ENCODE measurements around the gene TMEM53.

The TMEM53 gene

GRCh38 chr1:44679468-44679867, 5.2 kb upstream of the TMEM53 start:
- H3K27ac ChIP-seq, result no peak overlapping the region
- no peak overlapping the region for H3K4me3 ChIP-seq (ENCODE audit: low read depth, low read length)
- no peak for DNase-seq
- no peaks in the 10 kb centered on the region for H3K27me3 ChIP-seq (ENCODE audit: insufficient read depth, low read depth, severe bottlenecking)
- no peaks in the 10 kb centered on the region for H3K36me3 ChIP-seq
- no peaks in the 10 kb centered on the region for H3K9me3 ChIP-seq (ENCODE audit: severe bottlenecking)
- TF ChIP-seq CTCF (IDR thresholded peaks at IDR 0.05; ENCODE audit: low read depth, low read length), result no peak

GRCh38 chr1:44678626-44679025, 4.3 kb upstream of the TMEM53 start:
- TF ChIP-seq CTCF (IDR thresholded peaks at IDR 0.05; ENCODE audit: low read depth, low read length), result no peak
- H3K27me3 ChIP-seq (ENCODE audit: insufficient read depth, low read depth, severe bottlenecking), result no peaks in the 10 kb centered on the region
- H3K27ac ChIP-seq, result no peak overlapping the region
- no peaks in the 10 kb centered on the region for H3K9me3 ChIP-seq (ENCODE audit: severe bottlenecking)
- H3K4me3 ChIP-seq (ENCODE audit: low read depth, low read length), result no peak overlapping the region
- no peak for DNase-seq
- no peaks in the 10 kb centered on the region for H3K36me3 ChIP-seq

- Histone ChIP-seq H3K4me3 (ENCODE audit: low read depth, low read length) (no peak overlapping the region), H3K9me3 (ENCODE audit: severe bottlenecking) (no peaks in the 10 kb centered on the region), H3K27ac (no peak overlapping the region), H3K27me3 (ENCODE audit: insufficient read depth, low read depth, severe bottlenecking) (no peaks in the 10 kb centered on the region), H3K36me3 (no peaks in the 10 kb centered on the region)
- TF ChIP-seq CTCF (IDR thresholded peaks at IDR 0.05; ENCODE audit: low read depth, low read length), result no peak
- DNase-seq, result no peak
Measured at GRCh38 chr1:44678120-44678519, 3.8 kb upstream of the TMEM53 start.

GRCh38 chr1:44677201-44677766, 3.0 kb upstream of the TMEM53 start:
- Histone ChIP-seq H3K27ac (no peak overlapping the region), H3K9me3 (ENCODE audit: severe bottlenecking) (no peaks in the 10 kb centered on the region), H3K4me3 (ENCODE audit: low read depth, low read length) (no peak overlapping the region), H3K36me3 (no peaks in the 10 kb centered on the region), H3K27me3 (ENCODE audit: insufficient read depth, low read depth, severe bottlenecking) (no peaks in the 10 kb centered on the region)
- no peak for DNase-seq
- peak; percentile 48; the same call in 1 of the 2 replicates for TF ChIP-seq CTCF (IDR thresholded peaks at IDR 0.05; ENCODE audit: low read depth, low read length)

GRCh38 chr1:44676484-44677200, 2.4 kb upstream of the TMEM53 start:
- DNase-seq, result no peak
- H3K4me3 ChIP-seq (ENCODE audit: low read depth, low read length), result no peak overlapping the region

More at GRCh38 chr1:44676484-44677200, 2.4 kb upstream of the TMEM53 start:
- no peak for TF ChIP-seq CTCF (IDR thresholded peaks at IDR 0.05; ENCODE audit: low read depth, low read length)
- H3K36me3 ChIP-seq, result no peaks in the 10 kb centered on the region
- no peaks in the 10 kb centered on the region for H3K27me3 ChIP-seq (ENCODE audit: insufficient read depth, low read depth, severe bottlenecking)
- H3K27ac ChIP-seq, result no peak overlapping the region
- no peaks in the 10 kb centered on the region for H3K9me3 ChIP-seq (ENCODE audit: severe bottlenecking)

Measured in WERI-Rb-1 (cell line).